Activated CD4-positive, CD25-positive, alpha-beta regulatory T cell treated with anti-CD3 and anti-CD28 coated beads, Interleukin-2, amount 50 U/mL, for 16 hours (primary cell): ENCODE measurements around the gene ORMDL2.

Experiments used
- DNase-seq: peaks from one replicate; pipeline ENCODE4 v3.0.0-alpha.2; 2020; ENCODE audit warnings: low read depth, low spot score

The ORMDL2 gene, protein sequence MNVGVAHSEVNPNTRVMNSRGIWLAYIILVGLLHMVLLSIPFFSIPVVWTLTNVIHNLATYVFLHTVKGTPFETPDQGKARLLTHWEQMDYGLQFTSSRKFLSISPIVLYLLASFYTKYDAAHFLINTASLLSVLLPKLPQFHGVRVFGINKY

DNA sequence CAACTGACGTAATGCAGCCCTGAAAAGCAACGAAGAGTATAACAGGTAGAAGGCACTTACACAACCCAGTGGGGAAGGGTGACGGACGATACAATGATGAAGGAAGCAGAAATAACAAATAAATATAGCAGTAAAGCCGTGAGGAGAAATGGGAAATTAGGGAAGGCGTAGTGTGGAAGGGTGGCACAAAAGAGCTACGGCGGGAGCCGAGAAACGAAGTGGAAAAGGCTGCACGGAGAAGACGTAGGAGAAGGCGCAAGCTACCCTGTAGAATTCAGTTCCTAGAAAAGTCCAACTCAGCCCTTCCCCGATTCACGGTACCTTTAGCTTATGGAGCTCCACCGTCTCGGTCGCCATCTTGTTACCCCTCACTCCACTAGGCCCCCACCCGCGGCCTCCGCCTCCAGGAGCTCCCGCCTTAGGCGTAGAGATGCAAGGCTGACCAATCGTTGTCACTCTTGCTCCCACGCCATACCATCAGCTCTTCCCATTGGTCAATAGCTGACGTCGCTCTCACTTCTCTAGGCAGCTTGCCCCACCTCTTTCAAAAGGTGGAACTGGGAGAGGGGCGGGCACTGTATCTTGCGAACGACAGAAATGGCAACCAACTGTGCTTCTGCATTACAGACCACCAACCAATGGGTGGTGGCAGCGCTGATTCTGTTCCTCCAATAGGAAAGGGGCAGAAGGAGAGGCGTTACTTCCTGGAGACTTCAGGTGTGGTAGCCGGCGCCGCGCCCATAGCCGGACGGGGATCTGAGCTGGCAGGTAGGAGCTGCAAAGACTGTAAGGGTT lies at the start of gene ORMDL2, which contains the start of gene SARNP:
Gene ORMDL2, plus strand, starts transcription at position 697 of the 795 bp plus-strand sequence. CDS start 959 bp downstream, outside the sequence.
Gene SARNP, minus strand, starts transcription at position 380 of the 795 bp plus-strand sequence. Its CDS starts 23 bp downstream, at position 357.
- DNase-seq = peak; percentile 96

DNA sequence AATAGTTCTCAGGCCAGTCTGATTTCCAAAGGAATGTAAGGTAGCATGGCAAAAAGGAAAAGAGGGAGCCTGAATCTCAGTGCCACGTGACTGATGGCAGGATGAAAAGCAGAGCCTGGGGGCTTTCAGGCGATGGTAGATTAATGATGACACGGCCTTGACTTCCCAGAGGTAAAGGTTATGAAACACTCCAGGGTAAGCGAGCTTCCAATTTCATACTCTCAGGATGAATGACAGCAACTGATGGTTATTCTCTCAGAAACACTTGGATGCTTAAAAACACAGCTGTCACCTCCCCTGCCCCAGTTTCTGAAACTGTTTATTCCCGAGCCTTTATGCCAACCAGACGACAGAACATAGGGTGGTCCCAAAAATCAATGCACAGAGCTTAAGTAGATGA lies 46.1 kb upstream of the ORMDL2 start:
- DNase-seq = no peak

DNA sequence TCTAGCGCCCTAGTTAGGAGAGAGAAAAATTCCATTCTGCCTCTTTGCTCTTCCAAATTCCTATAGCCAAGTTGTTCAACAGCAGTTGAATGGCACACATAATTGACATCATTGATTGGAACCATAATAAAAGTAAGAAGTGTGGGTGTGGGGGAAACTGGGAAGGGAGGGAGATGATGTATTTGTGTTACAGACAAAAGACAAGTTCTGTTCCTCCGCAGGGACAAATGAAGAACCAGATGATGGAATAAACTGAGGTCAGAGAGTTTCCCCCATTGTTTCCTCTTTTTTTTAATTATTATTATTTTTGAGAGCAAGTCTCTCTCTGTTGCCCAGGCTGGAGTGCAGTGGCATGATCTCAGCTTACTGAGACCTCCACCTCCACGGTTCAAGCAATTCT lies 40.0 kb upstream of the ORMDL2 start:
- no peak for DNase-seq

DNA sequence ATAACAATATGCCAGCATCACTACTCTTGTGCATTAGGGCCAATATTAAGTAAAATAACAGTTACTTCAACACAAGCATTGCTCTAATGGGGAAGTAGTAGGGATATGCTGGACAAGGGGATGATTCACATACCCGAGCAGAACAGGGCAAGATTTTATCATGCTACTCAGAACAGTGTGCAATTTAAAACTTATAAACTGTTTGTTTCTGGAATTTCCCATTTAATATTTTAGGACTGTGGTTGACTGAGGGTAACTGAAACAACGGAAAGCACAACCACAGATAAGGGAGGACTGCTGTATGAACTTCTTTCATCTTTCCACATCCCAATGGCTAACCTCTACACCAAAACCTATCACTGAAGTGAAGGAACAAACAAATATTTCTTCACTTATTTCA lies 37.2 kb upstream of the ORMDL2 start:
- no peak for DNase-seq

DNA sequence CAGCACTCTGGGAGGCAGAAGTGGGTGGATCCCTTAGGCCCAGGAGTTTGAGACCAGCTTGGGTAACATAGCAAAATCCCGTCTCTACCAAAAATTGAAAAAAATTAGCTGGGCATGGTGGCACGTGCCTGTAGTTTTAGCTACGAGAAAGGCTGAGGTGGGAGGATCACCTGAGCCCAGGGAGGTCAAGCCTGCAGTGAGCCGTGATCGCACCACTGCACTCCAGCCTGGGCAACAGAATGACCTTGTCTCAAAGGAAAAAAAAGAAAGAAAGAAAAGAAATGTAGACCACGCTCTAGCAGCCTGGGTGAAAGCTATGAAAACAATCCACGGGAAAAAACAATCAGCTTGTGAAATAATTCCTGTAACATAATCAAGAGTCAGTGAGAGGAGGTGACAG lies 29.3 kb upstream of the ORMDL2 start:
- DNase-seq = no peak

DNA sequence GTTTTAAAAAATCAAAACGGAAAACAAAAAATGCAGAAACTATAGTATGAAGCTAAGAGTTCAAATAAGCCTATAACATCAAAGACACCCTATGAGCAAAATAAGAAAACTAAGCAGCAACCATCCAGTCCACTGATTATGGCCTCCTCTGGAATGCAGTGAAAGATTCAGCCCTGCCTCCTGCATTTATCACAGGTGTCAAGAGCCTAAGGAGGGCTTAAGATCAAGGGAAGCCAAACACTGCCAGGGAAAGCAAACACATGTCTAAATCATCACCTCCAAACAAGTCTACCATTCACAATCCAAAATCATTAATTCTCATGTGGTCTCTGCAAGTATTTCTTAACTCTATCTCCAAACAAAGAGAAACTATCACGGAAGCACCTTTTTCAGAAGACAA lies 28.7 kb upstream of the ORMDL2 start:
- no peak for DNase-seq

DNA sequence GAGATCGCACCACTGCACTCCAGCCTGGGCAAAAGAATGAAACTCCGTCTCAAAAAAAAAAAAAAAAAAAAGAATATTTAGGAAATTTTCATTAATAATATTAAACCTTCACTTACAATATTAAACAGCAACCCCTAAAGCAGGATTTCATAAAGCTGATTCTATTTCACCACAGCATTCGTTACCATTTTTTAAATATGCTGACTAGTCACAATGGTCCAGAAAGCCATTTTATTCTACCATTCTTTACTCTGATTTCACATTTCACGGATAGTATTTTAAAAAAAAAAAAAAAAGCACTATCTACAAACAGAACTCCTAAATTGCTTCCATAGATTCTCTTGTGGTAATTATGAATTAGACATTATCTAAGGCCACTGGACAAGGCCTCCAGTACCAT lies 27.9 kb upstream of the ORMDL2 start:
- DNase-seq = no peak

DNA sequence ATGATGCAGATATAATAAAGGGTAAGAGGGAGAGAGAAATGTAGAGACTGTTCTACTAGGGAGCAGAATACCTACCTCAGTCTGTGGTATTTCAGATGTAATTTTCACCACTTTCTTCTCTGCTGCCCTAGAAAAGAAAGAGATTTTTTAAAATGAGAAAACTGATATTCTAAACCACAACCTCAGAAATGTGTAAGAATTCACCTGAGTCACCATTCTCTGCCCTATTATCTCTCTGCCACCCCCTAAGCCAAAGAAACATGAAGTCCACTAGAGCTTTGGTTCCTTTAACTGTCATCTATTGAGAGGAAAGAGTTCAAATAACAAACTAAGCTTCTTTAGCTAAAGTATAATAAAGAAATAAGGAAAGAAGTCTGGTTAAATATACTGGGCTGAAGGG lies 21.9 kb upstream of the ORMDL2 start:
- DNase-seq = no peak

DNA sequence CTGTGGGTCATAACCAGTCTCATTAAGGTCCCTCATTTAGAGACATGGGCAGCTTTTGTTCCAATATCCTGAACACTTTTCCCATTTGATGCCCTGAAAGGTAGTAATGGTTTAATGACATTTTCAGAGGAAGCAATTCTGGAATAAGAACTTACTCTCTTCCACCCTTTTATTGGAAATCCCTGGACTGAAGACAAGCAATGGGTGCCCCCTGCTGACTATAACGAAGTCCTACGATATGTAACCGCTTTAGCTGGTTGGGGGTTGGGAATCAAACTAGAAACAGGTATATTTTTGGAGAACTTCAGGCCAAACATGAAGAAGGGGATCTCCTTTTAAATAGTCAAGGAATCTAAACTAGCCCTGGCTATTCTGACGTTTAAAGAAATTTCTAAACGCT lies 20.8 kb upstream of the ORMDL2 start:
- DNase-seq = no peak

DNA sequence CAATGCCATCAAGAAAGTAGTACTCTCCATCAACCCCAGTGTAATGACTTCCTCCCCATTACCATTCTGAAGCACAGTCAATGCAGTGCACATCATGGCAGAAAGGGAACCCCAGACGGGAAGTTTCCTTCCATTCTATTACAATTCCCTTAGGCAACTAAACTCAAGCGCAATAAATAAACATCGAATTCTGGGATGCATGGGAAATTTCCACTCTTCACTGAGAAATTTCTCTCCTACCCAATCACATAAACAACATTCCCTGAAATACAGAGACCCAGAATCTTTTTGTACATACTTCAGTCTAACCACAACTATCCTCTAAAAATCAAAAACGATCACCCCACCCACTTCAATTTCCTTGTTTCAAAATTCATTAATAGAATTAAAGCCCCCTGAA lies 20.3 kb upstream of the ORMDL2 start:
- DNase-seq = no peak

DNA sequence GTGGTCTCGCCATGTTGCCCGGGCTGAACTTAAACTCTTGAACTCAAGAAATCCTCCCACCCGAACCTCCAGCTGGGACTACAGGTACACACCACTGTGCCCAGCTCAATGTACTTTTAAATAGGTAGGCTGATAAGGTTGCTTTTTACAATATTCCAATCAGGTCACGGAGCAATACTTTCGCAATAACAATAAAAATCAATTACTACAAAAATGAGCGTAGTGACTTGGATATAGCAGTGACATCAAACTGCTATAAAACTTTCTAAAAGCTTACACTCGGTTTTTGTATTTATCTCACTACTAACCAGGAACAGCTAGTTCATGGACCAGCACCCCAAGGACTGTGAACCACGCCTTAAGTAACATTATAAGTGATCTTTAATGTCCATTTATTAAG lies 10.9 kb upstream of the ORMDL2 start:
- DNase-seq = no peak

DNA sequence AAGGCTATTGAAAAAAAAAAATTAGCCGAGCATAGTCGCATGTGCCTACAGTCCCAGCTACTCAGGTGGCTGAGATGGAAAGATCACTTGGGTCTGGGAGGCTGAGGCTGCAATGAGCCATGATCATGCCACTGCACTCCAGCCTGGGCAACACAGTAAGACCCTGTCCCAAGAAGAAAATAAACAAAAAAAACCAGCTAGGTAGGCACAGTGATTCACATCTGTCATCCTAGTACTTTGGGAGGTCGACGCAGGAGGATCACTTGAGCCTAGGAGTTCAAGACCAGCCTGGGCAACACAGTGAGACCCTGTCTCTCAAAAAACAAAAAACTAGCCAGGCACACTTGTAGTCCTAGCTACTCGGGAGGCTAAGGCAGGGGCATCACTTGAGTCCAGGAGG lies 8.6 kb upstream of the ORMDL2 start:
- DNase-seq = no peak

DNA sequence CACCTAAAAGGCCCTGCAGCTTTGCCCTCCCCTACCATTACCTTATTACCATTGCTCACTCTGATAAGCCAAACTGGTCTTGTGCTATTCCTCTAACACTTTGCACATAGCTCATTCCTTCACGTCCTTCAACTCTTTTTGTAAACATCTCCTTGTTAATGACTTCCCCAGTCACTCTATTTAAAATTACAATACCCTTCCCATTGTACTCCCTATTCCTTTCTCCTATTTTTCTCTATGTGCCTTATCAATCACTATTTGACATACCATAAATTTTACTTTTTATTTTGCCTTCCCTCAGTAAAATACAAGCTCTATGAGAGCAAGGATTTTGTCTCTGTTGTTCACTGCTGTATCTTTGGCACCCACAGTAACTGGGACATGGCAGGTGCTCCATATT lies 5.8 kb upstream of the ORMDL2 start:
- no peak for DNase-seq

DNA sequence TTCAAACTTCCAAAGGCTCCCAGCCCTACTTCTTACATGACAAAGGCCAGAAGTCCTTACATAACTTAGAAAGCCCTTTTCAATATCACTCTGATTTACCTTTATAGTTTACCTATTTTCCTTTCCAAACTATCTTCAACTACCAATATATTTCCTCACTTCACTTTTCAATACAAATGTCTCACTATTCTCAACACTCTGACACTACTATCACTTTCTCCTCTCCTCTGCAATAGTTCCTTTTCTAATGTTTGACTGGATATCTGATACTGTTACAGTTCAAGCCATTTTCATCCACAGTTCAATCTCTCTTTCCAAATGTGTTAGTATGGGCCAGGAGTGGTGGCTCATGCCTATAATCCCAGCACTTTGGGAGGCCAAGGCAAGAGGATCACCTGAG lies 3.6 kb upstream of the ORMDL2 start:
- DNase-seq = no peak

DNA sequence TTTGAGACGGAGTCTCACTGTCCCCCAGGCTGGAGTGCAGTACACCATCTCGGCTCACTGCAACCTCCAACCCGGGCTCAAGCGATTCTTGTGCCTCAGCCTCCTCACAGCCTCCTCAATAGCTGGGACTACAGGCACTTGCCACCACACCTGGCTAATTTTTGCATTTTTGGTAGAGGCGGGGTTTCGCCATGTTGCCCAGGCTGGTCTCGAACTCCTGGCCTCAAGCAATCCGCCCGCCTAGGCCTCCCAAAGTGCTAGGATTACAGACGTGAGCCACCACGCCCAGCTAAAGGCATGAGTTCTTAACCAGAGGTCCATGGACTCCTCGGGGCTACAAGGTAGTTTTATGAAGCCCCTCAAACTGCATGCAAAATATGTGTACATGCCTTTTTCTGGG lies 2.4 kb upstream of the ORMDL2 start:
- no peak for DNase-seq

DNA sequence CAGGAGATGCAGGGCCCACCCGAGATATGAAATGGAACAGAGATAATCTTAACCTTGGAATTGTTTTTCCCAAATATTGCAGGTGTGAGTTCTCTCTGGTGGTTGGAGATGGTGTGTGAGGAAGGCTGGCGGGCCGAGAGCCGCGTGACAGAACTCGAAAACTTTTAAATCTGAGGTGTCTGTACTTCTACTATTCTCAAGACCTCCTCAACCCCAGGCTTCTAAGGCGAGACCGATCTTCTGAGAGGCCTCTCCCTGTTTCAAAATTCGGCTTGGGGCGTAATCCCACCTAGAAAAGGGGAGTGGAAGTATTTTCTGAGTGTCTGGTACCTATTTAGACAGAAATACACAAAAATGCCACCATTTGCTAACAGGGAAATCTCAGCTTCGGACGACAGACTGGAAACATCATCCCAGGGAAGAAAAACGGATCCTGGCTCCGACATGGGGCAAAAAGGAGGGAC lies 928 bp upstream of the ORMDL2 start:
- DNase-seq = no peak

DNA sequence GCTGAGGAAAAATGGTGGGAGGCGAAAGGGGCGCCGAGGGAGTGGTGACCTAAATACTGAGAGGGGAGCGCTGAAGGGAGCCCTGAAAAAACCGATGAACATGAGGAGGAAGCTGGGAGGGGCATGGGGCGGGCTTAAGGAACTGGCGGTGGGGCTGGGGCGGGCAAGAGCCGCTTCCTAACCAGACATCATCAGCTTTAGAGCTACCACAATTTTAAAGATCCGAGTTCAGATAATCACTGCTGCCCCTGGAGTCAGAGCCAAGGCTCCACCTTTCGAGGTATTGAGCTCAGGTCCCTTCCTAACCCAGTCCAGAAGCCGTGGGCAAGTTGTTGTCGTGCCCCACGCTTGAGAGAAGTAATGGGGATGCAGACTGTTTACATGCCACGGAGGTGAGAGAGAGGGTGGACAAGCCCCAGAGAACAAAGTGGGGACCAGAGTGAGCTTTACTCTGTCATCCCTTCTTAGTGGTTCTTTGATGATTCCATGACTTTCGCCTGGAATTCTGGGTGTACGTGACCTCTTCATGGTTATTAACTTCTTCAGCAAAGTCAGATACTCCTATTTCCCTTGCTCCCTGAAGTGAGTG lies 393 bp downstream of the ORMDL2 start:
- DNase-seq = no peak

DNA sequence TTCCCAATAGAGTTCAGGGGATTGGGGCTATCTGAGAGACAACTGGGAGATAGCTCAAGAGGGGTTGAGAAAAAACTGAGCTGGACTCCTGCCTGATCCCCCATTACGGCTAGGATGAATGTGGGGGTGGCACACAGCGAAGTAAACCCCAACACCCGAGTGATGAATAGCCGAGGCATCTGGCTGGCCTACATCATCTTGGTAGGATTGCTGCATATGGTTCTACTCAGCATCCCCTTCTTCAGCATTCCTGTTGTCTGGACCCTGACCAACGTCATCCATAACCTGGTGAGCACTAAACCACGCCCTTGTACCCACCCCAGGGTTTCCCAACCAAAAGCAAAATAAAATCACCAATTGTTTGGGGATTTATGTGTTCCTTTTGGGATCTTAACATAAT lies 1.0 kb downstream of the ORMDL2 start:
- no peak for DNase-seq

DNA sequence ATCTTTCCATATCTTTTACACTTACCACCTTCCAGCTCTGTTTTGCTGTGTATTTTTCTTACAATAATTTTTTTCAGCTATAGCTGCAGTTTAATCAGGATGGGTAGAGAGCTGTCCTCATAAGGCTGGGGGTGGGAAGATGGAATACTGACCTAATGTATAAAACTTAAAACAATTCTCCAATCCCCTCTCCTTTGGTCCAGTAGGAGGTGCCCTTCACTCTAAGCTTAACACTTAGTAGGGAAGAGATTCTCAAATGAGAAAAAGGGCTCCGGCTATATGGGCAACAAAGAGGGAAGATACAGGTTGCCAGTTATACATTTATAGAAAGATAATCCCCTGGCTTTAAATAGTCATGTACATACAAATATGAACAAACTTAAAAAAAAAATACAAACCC lies 2.8 kb downstream of the ORMDL2 start:
- DNase-seq = no peak

DNA sequence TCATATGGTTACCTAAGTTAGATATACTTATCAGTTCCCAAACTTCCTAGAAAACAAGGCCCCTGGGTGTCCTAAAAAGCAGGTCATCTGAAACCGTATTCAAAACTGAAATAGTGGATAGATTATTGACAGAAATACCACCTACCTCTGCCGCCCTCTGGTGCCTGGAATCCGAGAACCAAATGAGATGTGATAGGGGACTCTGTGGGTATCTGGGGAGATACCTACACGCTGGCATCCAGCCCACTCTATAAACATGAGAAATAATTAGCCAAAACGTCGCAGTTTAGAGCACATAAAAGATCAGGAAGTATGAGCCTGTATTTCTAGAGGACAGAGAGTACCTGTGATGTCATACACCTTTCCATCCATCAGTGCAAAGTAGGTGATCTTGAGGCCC lies 4.4 kb downstream of the ORMDL2 start:
- DNase-seq = no peak

DNA sequence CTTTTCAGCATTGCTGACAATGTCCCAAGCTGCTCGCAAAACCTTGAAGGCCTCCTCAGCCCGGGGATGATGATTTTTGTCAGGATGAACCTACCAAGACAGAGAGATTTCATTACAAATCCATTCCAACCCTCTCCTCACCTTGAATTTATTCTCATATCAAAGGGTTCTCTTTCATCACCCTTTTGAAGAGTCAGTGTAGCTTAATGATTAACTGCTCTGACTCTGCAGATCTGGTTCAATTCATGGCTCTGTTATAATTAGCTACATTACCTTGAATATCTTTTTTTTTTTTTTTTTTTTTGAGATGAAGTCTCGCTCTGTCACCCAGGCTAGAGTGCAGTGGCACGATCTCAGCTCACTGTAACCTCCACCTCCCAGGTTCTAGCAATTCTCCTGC lies 5.6 kb downstream of the ORMDL2 start:
- no peak for DNase-seq

DNA sequence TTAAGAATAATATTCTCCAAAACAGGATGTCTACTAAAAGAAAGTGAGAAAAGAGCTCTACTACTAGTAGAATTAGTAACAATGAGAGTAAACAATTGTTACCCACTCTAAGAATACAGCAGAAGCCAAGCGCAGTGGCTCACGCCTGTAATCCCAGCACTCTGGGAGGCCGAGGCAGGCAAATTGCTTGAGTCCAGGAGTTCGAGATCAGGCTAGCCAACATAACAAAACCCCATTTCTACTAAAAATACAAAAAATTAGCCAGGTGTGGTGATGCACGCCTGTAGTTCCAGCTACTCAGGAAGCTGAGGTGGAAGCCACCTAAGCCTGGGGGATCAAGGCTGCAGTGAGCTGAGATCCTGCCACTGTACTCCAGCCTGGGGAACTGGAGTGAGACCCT lies 6.9 kb downstream of the ORMDL2 start:
- DNase-seq = no peak

DNA sequence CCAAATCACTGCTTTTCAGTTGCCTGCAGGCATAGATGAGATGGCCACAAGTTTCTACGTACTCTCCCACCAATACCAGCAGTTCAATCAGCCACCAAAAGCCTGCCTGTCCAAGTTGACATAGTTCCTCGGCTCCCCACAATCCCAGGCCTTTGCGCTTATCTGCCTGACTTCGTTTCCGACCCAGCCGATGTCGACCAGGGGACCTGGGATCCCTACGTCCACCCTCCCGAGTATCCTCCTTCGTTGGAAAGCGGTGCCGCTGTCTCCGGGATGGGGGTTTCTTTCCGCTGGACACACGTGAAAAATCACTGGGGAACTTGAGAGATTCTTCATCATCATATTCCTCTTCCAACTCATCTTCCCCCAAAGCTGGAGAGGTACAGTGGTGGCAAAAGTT lies 10.0 kb downstream of the ORMDL2 start:
- DNase-seq = no peak
